Karpas-422 (cell line): Measurements from ENCODE around the gene MYOM3. TPM values are rescaled to one million over a fixed set of nuclear protein-coding genes. Genes with fewer than 3 reads are reported as not detected.

Experiments used
- DNase-seq: peaks from one replicate; pipeline ENCODE4 v3.0.0-alpha.2; 2015
- H2AFZ ChIP-seq: fragments of 200-600 bp; sonication (generic); 2 replicates; pipeline ENCODE4 v1.6.1; 2014; ENCODE audit warnings: antibody characterized with exemption, low read length, mixed read lengths
- H3K27ac ChIP-seq: fragments of 200-600 bp; sonication (generic); 2 replicates; pipeline ENCODE4 v1.5.1; 2014; ENCODE audit warnings: mild to moderate bottlenecking, low read length, moderate library complexity
- H3K27me3 ChIP-seq: fragments of 200-600 bp; sonication (generic); 2 replicates; pipeline ENCODE4 v1.6.1; 2014; ENCODE audit warnings: low read length, mixed read lengths
- H3K36me3 ChIP-seq: fragments of 200-600 bp; sonication (generic); 2 replicates; pipeline ENCODE4 v1.6.1; 2014; ENCODE audit warnings: low read length, mixed read lengths; ENCODE audit not compliant: insufficient read depth
- H3K4me1 ChIP-seq: fragments of 200-600 bp; sonication (generic); 2 replicates; pipeline ENCODE4 v1.6.1; 2014; ENCODE audit warnings: mild to moderate bottlenecking, low read length, mixed read lengths
- H3K4me2 ChIP-seq: fragments of 200-600 bp; sonication (generic); 2 replicates; pipeline ENCODE4 v1.6.1; 2014; ENCODE audit warnings: low read length, low read depth, mild to moderate bottlenecking; ENCODE audit not compliant: poor library complexity, severe bottlenecking
- H3K4me3 ChIP-seq: fragments of 200-600 bp; sonication (generic); 2 replicates; pipeline ENCODE4 v1.5.1; 2014; ENCODE audit warnings: mild to moderate bottlenecking, antibody characterized with exemption, low read length, mixed read lengths
- H3K79me2 ChIP-seq: fragments of 200-600 bp; sonication (generic); 2 replicates; pipeline ENCODE4 v1.6.1; 2014; ENCODE audit warnings: mild to moderate bottlenecking, low read length, mixed read lengths
- H3K9ac ChIP-seq: fragments of 200-600 bp; sonication (generic); 2 replicates; pipeline ENCODE4 v1.6.0; 2014; ENCODE audit warnings: low read length
- H3K9me2 ChIP-seq: fragments of 200-600 bp; sonication (generic), shearing (Covaris generic); replicated peaks from 2 replicates; pipeline ENCODE4 v1.6.0; 2014; ENCODE audit warnings: mild to moderate bottlenecking, low read length, moderate library complexity; ENCODE audit not compliant: insufficient read depth
- H3K9me3 ChIP-seq: fragments of 300-700, 200-600 bp; sonication (generic); 2 replicates; pipeline ENCODE4 v1.6.1; 2014; ENCODE audit warnings: low read length, mixed read lengths
- H4K20me1 ChIP-seq: fragments of 200-600 bp; sonication (generic); 2 replicates; pipeline ENCODE4 v1.6.1; 2014; ENCODE audit warnings: mild to moderate bottlenecking, antibody characterized with exemption, low read length, low read depth; ENCODE audit not compliant: insufficient read depth
- total RNA-seq: library from RNA; depleted of rRNA; stranded (reverse); fragments of >200 nt; shearing (Covaris generic); gene quantifications from 2 replicates; pipeline ENCODE4 v1.2.3, GENCODE V29; 2014; ENCODE audit warnings: low replicate concordance

MYOM3 gene
- total RNA-seq, 1 experiment from 2014 or later: not detected

- Histone ChIP-seq H3K27me3 (no peaks in the 10 kb centered on the region), H3K4me3 (no peak overlapping the region), H2AFZ (no peak overlapping the region), H3K9me2 (no peaks in the 10 kb centered on the region), H3K4me2 (no peak overlapping the region), H4K20me1 (no peaks in the 10 kb centered on the region; the same call in 1 of the 2 replicates), H3K9ac (no peak overlapping the region), H3K79me2 (no peaks in the 10 kb centered on the region), H3K36me3 (no peaks in the 10 kb centered on the region), H3K4me1 (no peaks in the 10 kb centered on the region), H3K9me3 (no peaks in the 10 kb centered on the region), H3K27ac (no peak overlapping the region)
- DNase-seq: no peak
These were observed 26.9 kb downstream of the MYOM3 start for GRCh38 chr1:24085007-24085406.

- no peak overlapping the region for H3K4me2 ChIP-seq
- no peaks in the 10 kb centered on the region for H3K9me2 ChIP-seq
- H4K20me1 ChIP-seq: no peaks in the 10 kb centered on the region; the same call in 1 of the 2 replicates
- H3K9me3 ChIP-seq: no peaks in the 10 kb centered on the region
- no peak overlapping the region for H3K4me3 ChIP-seq
- no peak overlapping the region for H2AFZ ChIP-seq
- no peaks in the 10 kb centered on the region for H3K4me1 ChIP-seq
- no peaks in the 10 kb centered on the region for H3K79me2 ChIP-seq
- H3K27me3 ChIP-seq: no peaks in the 10 kb centered on the region
- DNase-seq: no peak
- H3K27ac ChIP-seq: no peak overlapping the region
- H3K36me3 ChIP-seq: no peaks in the 10 kb centered on the region
- H3K9ac ChIP-seq: no peak overlapping the region
These were observed 27.9 kb downstream of the MYOM3 start for GRCh38 chr1:24084050-24084449.

GRCh38 chr1:24082372-24082771, 29.6 kb downstream of the MYOM3 start:
- no peaks in the 10 kb centered on the region for H3K36me3 ChIP-seq
- H3K4me3 ChIP-seq: no peak overlapping the region
- no peak overlapping the region for H3K9ac ChIP-seq
- H4K20me1 ChIP-seq: no peaks in the 10 kb centered on the region; the same call in 1 of the 2 replicates
- H3K9me2 ChIP-seq: no peaks in the 10 kb centered on the region
- no peaks in the 10 kb centered on the region for H3K9me3 ChIP-seq
- H3K27ac ChIP-seq: no peak overlapping the region
- H2AFZ ChIP-seq: no peak overlapping the region; the same call in 1 of the 2 replicates
- no peaks in the 10 kb centered on the region for H3K4me1 ChIP-seq
- no peaks in the 10 kb centered on the region for H3K79me2 ChIP-seq
- DNase-seq: no peak
- no peak overlapping the region for H3K4me2 ChIP-seq
- no peaks in the 10 kb centered on the region for H3K27me3 ChIP-seq

GRCh38 chr1:24081190-24081589, 30.7 kb downstream of the MYOM3 start:
- Histone ChIP-seq H3K4me3 (no peak overlapping the region), H3K27ac (no peak overlapping the region), H4K20me1 (no peaks in the 10 kb centered on the region; the same call in 1 of the 2 replicates), H3K4me1 (no peaks in the 10 kb centered on the region), H3K9me3 (no peaks in the 10 kb centered on the region), H3K9me2 (no peaks in the 10 kb centered on the region), H3K9ac (no peak overlapping the region), H2AFZ (no peak overlapping the region), H3K27me3 (no peaks in the 10 kb centered on the region), H3K36me3 (no peaks in the 10 kb centered on the region), H3K79me2 (no peaks in the 10 kb centered on the region), H3K4me2 (no peak overlapping the region)
- no peak for DNase-seq

DNA sequence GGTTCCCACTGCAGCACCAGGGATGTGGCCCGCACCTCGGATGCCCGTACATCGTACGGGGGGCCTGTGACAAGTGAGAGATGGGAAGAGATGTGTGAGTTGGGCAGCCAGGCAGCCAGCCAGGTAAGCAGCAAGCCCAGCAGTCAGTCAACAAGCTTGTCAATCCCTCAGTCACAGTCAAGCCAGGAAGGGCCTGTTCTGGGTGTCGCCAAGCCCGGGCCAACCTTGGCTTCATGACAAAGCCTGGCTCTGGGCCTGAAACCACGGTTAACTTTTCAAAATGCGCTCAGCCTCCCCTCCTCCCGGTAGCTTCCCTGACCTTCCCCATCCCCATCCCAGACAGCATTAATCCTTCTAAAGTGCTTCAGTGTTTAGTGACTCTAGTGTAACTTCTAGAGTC, 31.8 kb downstream of the MYOM3 start:
- Histone ChIP-seq H2AFZ (no peak overlapping the region), H3K4me1 (no peaks in the 10 kb centered on the region), H3K4me2 (no peak overlapping the region), H3K9me3 (no peaks in the 10 kb centered on the region), H3K4me3 (no peak overlapping the region), H3K27me3 (no peaks in the 10 kb centered on the region), H3K9me2 (no peaks in the 10 kb centered on the region), H3K9ac (no peak overlapping the region), H3K27ac (no peak overlapping the region), H3K79me2 (no peaks in the 10 kb centered on the region), H4K20me1 (no peaks in the 10 kb centered on the region; the same call in 1 of the 2 replicates), H3K36me3 (no peaks in the 10 kb centered on the region)
- DNase-seq: no peak

GRCh38 chr1:24077278-24077978, 34.5 kb downstream of the MYOM3 start:
- no peaks in the 10 kb centered on the region; the same call in 1 of the 2 replicates for H4K20me1 ChIP-seq
- no peaks in the 10 kb centered on the region for H3K9me2 ChIP-seq
- no peaks in the 10 kb centered on the region for H3K9me3 ChIP-seq
- H3K27ac ChIP-seq: no peak overlapping the region
- no peaks in the 10 kb centered on the region for H3K36me3 ChIP-seq
- no peaks in the 10 kb centered on the region for H3K27me3 ChIP-seq
- no peak for DNase-seq
- H3K79me2 ChIP-seq: no peaks in the 10 kb centered on the region
- no peak overlapping the region for H3K4me2 ChIP-seq
- no peaks in the 10 kb centered on the region for H3K4me1 ChIP-seq
- no peak overlapping the region for H3K4me3 ChIP-seq
- no peak overlapping the region for H3K9ac ChIP-seq
- H2AFZ ChIP-seq: no peak overlapping the region

DNA sequence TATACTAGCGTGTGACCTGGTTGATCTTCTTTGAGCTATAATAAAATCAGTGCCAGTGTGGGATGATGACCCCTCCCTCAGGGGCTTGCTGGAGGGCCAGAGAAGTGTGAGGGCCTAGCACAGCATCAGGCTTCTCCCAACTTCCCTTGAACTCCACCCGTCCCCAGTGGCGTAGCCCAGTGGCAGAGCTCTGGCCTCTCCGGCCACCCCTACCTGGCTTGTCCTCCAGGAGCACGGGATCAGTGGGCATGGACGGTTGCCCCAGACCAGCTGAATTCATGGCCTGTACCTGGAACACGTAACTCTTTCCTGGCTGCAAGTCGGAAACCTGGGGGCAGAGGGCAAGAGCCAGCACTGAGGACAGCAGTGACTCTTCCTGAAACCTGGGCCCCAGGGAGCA, 36.0 kb downstream of the MYOM3 start:
- no peaks in the 10 kb centered on the region for H3K36me3 ChIP-seq
- no peak overlapping the region for H3K9ac ChIP-seq
- no peak overlapping the region for H3K4me3 ChIP-seq
- no peak for DNase-seq
- H3K27me3 ChIP-seq: no peaks in the 10 kb centered on the region
- no peaks in the 10 kb centered on the region for H3K79me2 ChIP-seq
- no peak overlapping the region for H3K4me2 ChIP-seq
- H4K20me1 ChIP-seq: no peaks in the 10 kb centered on the region; the same call in 1 of the 2 replicates
- no peaks in the 10 kb centered on the region for H3K4me1 ChIP-seq
- H3K9me2 ChIP-seq: no peaks in the 10 kb centered on the region
- H3K27ac ChIP-seq: no peak overlapping the region
- H2AFZ ChIP-seq: no peak overlapping the region
- H3K9me3 ChIP-seq: no peaks in the 10 kb centered on the region

- Histone ChIP-seq H3K79me2 (no peaks in the 10 kb centered on the region), H3K4me1 (no peaks in the 10 kb centered on the region), H4K20me1 (no peaks in the 10 kb centered on the region), H3K4me3 (no peak overlapping the region), H3K27me3 (no peaks in the 10 kb centered on the region), H2AFZ (no peak overlapping the region), H3K9ac (no peak overlapping the region), H3K36me3 (no peaks in the 10 kb centered on the region), H3K9me3 (no peaks in the 10 kb centered on the region), H3K9me2 (no peaks in the 10 kb centered on the region), H3K4me2 (no peak overlapping the region), H3K27ac (no peak overlapping the region)
- DNase-seq: no peak
These were observed 36.4 kb downstream of the MYOM3 start for GRCh38 chr1:24075590-24075854.
